DMS79 (cell line): ENCODE measurements around the gene ARHGEF39.
"Not testable (repeated sequence)": the region's sequence is repeated elsewhere in the genome, so short reads cannot be mapped to it uniquely, and the experiment has no call there.

ENCODE experiments used
- DNase-seq: peaks from one replicate; lab custom pipeline; 2025; lab: John Stamatoyannopoulos, UW

Gene ARHGEF39

DNA sequence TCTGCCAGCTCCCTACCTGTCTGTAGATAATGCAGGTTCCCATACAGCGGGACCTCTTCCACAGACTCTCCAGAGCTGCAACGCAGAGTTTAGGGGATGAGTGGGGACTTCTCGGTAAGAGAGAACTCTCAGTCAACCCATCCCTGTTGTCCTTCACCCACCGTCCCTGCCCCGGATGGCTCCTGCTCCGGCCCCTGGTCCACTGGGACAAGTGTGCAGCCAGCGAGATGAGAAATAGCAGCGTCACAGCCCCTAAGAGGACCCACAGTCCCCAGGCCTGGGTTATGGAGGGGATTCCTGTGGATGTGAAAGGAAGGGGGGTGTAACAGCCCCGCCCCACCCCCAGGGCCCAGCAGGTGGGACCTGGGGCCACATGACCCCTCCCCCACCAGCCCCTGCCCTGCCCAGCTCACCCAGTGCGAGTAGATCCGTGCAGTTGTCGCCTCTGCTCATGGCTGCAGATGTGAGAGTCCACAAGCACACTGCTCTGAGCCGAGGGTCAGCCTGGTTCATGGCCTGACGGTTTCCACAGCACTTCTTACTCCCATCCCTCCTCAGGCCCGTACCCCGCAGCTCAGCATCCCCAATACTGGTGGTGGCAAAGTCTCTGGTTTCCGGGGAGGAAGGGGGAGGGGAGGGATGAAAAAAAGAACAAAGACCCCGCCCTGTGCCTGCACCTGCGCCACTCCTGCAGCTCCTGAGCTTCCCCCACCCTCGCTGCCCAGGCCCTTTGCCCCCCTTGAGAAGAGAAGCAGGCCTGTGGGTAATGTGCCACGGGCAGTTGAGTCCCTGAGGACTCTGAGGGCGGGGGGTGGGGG, 14.4 kb downstream of the ARHGEF39 start, which contains the start of gene SIT1:
TSS of gene SIT1 (minus strand) at position 591 of the 818 bp plus-strand sequence. CDS start at position 513, 78 bp downstream.
- DNase-seq: peak; percentile 41

DNA sequence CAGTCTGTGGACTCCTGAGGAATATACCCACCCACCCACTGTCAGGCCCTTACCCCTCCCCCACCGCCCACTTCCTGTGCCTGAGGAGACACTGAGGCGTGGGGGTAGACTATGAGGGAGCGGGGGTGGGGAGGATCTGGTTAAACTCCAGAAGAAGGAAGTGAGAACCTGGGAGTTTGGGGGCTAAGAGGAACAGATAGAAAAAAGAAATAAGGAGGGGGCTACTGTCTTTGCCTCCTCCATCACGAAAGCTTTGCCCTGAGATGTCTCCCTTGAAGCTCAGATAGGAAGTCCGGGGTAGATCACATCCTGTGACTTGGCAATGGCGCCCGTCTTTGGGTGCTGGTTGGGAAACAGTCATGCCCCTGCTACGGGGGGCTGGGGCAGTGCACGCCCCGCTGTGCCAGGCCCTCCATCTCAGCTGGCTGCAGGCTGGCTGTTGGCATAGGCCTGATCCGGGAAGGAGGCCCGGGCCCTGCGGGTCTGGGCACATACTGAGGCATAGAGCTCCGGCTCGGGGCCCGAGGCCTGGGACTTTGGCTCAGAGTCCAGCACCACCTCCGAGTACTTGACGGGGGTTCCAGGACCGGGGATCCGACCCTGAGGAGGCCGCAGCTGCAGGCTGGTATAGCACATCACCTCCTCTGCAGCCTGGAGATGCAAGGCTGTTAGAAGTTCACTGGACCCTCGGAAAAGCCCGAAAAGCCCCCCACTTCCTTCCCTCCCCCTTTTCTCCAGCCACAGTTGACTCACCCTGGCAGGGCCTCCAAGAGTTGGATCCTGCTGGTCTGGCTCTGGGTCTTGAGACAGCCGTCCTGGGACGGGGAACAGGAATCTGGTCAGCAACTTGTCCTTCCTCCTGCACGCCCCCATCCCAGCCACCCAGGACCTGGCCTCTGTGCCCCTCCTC, 15.3 kb downstream of the ARHGEF39 start:
- no peak for DNase-seq

DNA sequence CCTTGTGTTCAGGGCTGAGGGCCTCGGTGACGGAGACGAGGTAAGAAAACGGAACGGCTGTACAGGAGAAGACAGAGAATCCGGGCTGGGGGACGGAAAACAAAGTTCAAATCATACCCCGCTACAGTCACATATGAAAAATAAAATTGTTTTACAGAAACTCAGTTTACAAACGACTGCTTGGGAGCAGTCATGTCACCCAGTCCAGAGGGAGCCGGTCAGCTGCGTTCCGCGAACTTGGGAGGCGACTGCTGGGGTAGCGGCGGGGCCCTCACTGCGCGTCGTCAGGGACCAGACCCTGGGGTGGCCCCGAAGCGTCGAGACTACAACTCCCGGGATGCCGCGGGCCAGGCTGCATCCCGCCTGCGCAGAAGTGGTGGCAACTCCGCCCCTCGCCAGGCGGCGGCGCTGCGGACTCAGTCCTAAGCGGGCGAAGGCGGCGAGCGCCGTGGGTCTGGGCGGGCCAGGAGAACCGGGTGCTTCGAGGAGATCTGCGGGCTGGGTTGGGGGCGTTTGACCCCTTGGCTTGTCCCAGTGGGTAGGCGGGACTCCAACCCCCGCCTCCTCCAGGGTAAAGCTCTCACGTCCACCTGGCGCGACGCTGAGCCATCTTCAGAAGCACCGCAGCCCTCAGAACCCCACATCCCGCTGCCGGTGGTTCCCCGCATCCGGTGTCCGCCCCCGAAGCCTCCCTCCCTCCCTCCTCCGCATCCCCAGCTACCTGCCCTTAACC, 18.3 kb downstream of the ARHGEF39 start:
- DNase-seq: peak; percentile 78

DNA sequence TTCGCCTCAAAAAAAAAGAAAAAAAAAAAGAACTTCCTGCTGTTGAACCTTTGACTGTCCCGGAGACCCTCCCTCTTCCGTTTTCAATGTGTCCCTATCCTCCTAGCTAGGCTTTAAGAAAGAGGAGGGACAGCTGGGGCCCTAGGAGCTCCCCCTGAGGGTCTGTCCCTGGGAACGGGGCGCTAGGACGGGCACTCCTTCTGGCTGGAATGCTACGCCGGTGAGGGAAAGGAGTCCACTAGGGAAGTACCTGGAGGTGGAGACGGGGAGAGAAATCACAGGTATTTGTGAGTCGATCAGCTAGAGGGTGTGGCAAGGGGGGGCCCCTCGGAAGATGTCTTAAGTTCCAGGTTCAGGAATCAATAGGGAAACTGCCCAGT, 18.9 kb downstream of the ARHGEF39 start:
- peak; percentile 51 for DNase-seq

DNA sequence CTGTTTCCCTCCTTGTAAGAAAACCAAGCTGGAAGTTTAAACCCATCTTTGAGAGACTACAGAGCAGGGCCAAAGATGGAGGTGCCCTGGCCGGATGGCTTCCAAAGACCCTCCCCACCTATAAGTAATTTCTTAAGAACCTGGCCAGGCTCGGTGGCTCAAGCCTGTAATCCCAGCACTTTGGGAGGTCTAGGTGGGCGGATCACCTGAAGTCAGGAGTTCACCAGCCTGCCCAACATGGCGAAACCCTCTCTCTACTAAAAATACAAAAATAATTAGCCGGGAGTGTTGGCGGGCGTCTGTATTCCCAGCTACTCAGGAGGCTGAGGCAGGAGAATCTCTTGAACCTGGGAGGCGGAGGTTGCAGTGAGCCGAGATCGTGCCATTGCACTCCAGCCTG, 19.3 kb downstream of the ARHGEF39 start:
- DNase-seq: not testable (repeated sequence)

DNA sequence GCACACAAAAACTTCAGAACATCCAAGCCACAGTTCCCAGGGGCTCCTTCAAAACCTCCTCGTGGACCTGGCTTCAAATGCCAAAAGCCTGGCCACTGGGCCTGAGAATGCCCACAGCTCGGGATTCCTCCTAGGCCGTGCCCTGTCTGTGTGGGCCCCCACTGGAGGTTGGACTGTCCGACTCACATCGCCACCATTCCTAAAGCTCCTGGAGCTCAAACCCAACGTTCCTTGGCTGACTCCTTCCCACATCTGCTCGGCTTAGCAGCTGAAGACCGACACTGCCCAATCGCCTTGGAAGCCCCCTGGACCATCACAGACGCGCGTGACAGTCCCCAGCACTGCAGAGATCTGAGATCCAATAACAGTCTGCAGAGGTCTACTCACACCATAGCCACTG, 21.9 kb downstream of the ARHGEF39 start:
- no peak for DNase-seq

DNA sequence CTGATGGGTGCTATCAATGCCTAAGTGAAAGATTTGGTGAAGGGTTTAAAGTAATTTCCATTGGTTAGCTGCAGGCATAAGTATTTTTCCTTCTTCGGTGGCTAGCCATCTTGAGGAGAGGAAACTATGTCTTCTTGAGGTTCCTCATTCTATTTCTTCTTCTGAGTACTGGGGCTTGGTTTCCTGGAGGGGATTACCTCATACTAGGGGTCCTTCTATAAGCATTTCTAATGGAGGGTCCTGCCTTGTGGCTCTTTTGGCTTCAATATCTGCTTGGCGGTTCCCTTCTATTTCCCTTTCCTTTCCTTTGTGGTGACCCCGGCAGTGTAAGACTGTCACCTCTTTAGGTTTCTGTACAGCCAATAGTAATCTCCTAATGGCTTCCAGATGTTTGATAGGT, 23.5 kb downstream of the ARHGEF39 start:
- not testable (repeated sequence) for DNase-seq

DNA sequence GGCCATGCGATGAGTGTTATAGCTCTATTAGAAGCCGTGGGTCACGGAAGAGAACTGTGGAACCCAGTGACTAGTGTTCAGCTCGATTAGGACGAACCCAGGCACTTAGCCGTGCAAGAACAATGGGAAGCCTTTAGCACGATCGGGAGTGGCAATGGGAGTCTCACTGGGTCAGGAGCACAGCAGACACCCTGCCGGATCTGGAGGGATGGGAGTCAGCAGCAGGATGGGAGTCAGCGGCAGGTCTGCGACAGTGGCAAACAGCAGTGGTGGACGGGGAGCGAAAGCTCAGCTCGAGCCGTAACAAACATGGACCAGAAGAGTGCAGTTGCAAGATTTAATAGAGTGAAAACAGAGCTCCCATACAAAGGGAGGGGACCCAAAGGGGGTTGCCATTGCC, 24.6 kb downstream of the ARHGEF39 start:
- DNase-seq: not testable (repeated sequence)

DNA sequence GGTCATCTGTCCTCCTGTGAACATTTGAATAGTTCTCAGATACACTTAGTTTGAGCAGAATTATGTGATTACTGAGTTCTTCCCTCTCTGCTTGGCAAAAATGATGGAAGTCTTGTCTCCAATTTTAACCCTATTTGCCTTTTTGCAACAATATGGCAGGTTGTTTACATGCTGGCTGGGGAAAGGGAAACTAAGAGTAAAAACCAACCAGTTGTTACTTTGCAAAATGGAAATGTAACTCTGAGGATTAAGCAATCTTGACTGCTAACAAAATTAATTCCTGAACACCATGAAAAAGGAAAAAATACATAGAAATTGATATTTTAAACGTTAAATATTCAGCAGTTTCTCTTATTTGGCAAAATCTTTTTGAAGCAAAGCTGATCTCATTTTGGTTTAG, 25.4 kb downstream of the ARHGEF39 start:
- DNase-seq: no peak

DNA sequence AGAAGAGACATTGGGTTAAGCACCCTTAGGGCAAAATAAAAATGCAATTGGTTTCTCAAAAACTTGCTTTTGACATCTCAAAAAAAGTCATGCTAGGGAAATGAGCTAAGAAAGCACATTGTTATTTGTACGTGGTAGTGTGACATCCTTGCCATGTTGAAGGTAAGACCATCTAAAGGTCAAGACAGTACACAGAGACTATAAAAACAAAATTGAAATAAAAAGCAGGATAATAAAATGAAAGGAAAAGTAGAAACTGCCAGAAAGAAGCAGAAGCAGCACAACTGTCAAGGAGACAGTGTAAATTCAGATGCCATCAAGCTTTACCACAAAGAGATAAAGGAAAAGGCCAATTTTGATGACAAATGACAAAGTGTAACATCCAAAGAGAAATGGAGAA, 25.8 kb downstream of the ARHGEF39 start:
- DNase-seq: not testable (repeated sequence)

DNA sequence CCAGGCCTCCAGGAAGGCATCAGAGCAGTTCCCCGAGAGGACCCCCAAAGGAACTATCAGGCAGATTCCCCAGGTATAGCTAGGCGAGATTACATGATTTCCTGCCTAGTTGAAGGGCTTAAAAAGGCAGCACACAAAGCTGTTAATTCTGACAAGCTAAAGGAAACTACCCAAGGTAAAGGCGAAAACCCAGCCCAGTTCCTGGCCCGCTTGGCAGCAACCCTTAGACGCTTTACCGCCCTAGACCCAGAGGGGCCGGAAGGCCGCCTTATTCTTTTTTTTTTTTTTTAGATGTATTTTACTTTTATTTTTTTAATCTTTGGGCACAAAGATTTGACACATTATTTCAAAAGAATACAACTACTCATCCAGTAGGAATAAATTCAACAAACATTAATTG, 26.2 kb downstream of the ARHGEF39 start:
- not testable (repeated sequence) for DNase-seq

DNA sequence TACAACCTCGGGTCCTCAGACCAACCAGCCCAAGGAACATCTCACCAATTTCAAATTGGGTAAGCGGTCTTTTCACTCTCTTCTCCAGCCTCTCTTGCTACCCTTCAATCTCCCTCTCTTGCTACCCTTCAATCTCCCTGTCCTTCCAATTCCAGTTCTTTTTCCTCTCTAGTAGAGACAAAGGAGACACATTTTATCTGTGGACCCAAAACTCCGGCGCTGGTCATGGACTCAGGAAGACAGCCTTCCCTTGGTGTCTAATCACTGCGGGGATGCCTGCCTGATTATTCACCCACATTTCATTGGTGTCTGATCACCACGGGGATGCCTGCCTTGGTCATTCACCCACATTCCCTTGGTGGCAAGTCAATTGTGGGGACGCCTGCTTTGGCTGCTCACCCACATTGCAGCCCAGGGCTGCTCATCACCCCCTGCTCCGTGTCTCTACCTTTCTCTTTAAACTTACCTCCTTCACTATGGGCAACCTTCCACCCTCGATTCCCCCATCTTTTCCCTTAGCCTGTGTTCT, 27.5 kb downstream of the ARHGEF39 start:
- not testable (repeated sequence) for DNase-seq

DNA sequence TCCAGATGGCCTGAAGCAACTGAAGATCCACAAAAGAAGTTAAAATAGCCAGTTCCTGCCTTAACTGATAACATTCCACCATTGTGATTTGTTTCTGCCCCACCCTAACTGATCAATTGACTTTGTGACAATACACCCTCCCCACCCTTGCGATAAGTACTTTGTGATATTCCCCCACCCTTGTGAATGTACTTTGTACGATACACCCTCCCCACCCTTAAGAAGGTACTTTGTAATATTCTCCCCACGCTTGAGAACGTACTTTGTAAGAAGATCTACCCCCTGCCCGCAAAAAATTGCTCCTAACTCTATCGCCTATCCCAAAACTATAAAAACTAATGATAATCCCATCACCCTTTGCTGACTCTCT, 28.1 kb downstream of the ARHGEF39 start:
- not testable (repeated sequence) for DNase-seq

DNA sequence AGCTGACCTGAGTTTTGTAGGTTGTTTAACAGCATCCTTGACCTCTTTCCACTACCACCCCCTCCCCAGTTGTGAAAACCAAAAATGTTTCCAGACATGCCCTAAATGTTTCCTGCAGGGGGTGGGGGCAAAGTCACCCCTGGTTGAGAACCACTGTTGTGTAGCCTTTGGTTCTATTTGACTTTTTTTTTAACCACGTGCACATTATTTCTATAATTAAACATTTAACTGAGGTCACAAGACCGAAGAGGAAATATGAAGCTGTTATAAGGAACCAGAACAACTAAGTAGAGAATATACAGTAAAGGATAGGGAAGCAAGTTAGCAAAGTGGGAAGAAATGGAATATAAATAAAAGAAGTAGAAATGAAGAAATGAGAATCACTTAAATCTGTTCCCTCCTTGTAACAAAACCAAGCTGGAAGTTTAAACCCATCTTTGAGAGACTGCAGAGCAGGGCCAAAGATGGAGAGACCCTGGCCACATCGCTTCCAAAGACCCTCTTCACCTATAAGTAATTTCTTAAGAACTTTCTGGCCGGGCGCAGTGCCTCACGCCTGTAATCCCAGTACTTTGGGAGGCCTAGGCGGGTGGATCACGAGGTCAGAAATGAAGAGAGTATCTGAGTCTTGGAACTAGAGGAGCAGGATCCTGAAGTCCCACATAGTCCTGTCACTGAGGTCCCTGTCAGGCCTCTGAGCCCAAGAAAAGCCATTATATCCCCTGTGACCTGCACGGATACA, 28.7 kb downstream of the ARHGEF39 start:
- no peak for DNase-seq

DNA sequence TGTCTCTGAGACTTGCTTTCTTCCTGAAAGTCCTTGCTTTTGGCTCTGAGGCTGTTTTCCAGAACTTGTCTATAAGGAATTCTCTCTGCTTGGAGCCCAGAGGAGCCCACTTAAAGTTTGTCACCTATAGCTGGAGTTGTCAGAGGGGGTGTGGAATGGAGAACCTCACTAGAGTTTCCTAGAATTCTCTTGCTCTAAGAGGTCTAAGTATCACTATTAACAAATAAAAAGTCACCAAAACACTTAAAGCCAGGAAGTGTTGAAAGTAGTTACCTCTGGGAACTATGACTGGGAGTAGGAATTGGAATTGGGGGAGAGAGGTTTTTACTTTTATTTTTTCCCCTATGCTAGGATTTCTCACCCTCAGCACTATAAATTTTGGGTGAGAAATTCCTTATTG, 29.3 kb downstream of the ARHGEF39 start:
- no peak for DNase-seq

DNA sequence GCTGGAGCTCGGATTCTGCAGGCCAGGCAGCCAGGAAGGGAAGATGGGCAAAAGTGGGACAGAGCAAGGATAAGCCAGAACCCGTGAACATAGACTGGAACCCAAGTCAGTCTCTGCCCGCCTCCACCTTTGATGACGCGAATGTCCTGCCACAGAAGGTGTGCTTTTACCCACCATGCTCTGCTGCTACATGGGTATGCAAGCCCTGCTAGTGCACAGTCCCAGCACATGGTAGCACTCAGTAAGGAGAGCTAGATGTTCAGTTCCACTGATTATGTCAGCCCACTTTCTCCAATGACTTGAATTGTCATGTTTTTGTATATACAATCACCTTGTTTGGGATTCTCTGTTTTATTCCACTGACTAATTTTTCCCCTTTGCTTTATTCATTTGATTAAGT, 35.4 kb downstream of the ARHGEF39 start:
- DNase-seq: no peak

DNA sequence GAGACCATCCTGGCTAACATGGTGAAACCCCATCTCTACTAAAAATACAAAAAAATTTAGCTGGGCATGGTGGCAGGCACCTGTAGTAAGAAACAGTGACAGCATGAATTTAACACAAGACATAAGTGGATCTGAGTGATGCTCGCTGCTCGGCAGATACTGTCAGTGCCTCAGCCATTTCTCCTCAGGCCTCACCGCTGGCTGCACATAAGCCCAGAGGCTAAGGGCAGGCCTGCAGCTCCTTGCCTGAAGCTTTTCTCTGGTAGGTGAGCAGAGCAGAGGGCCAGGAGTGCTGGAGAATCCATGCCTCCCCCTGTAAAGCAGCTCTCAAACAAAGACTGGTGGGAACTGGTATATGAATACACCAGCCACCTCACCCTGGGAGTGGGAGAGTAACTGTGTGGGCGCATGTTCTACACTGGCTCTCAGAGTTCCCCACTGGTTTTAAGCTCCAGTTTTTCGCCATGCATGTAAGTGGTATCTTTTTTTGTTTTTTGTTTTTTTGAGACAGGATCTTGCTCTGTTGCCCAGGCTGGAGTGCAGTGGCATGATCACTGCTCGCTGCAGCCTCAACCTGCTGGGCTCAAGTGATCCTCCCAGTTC, 36.5 kb downstream of the ARHGEF39 start:
- DNase-seq: no peak

DNA sequence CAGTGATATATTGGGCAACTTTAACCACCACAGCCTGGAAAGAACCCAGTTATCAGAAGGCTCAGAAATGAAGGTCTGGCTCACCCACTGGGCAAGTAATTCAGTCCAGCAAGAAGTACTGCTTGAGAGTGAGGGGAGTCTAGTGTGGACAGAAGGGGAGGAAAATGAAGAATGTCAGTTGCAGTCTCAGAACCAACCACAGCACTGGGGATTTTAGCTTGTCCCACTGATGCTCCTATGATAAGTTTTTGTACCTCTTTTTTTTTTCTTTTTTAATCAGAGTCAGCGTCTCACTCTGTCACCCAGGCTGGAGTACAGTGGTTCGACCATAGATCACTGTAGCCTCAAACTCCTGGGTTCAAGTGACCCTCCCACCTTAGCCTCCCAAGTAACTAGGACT, 37.4 kb downstream of the ARHGEF39 start:
- no peak for DNase-seq

DNA sequence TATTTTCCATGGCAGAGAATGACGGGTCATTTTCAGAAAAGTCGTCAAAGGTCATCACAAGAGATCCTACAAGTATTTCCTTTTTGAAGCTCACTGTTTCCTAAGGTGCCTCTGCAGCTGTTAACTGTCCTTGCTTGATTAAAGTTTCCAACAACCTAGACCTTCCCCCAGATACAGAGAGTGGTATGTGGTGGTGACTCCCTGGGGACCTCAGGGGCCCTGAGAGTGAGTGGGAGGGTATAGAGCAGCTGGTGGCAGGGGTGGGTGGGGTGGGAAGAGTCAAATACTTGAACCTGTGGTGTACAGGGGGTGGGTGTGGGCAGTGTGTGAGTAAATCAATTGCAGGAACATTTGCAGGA, 45.2 kb downstream of the ARHGEF39 start:
- no peak for DNase-seq

DNA sequence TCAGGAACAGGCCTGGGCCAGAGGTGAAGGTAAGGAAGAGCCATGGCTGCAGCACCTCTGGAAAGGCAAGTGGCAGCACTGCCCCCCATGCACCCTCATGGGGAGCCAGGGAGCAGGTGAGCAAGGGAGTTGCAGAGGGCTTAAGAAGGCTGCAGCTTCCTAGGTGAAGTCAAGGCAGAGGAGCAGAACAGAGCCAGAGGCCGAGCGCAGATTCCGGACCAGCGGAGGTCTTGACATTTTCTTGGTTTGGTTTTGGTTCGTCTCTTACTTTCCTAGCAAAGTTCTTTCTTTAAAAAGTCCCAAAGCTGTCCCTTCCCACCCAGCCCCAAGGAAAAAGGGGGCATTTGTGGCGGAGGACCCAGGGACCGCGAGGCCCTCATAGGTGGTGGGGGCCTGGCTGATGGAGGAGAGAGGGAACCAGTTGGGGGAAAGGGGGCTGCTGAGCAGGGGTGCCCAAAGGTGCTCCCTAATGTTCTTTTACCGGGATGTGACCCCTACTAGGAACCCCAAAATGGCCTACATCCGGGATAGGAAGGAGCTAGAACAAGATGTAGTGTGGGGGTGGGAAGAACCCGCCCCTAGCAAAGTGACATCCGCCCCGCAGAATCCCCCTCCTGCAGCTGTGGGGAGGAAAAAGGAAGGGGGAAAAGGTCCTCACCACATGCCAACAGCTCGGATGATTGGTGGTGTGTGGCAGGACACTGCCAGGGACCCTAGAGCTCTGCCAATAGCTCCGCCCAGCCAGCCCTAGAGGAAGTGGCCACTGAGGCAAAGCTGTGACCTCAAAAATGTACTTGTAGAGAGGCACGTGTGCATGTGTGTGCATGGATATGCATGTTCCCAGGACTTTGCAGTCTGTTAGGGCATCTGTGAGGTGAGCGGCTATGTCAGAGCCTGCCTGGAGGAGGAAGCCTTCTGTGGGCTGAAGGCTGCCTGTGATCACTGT, 45.9 kb downstream of the ARHGEF39 start:
- DNase-seq: no peak
